Stimulated activated CD4-positive, alpha-beta T cell treated with anti-CD3 and anti-CD28 coated beads, TNF-alpha, amount 100 ng/mL, for 1 hour (primary cell): ENCODE results near the gene CFI.

ENCODE experiments used
- DNase-seq, 3 donors: peaks; one replicate each; pipeline ENCODE4 v3.0.0-alpha.2; 2020; ENCODE audit warnings: low read depth in 3 of 3, low spot score in 1 of 3

The CFI gene

GRCh38 chr4:109730619-109731545, 70.9 kb downstream of the CFI start:
- no peak for DNase-seq

DNA sequence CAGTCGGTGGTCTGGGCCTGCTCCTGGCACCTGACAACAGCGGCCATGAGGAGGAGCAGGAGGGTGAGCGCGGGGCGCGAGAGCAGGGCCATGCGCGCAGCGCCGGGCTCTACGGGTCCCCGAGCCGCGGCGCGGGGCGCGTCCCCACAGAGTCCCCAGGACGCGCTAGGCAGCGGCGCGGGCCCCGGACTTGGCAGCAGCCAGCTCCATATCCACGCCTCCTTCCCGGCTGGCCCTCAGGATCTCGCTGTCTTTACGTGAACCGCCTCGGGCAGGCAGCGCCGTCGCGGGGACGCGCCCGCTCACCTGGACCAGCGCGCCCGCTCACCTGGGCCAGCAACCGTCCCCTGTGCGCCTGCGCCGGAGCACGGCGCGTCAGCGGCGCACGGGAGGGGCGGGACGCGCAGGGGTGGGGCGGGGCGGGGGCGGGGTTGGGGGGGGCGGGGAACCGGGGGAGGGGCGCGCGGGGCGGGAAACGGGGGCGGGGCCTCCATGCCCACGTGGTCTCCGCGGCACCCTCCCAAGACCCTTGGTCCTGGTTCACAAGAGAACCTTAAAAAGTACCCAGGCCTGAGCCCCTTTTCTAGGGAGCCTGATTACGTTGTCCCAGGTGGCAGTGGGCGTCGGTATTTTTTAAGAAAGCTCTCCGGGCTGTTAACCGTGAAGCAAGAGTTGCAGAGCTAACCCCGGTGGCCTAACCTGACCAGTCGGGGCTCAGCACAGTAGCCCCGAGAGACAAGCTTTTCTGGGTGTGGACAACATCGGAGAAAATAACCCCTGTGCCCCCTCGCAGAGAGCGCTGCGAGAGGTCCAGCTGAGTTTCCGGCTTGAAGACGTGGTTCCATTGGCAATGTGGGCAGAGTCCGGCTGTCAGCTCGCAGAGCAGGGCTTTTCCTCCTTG, 71.8 kb downstream of the CFI start, which contains the start of gene PLA2G12A:
Gene PLA2G12A (minus strand): TSS at position 353 of the 901 bp plus-strand sequence. CDS start 261 bp downstream, at position 92.
- peak; percentile 54 to 68 (median 65) for DNase-seq

- no peak for DNase-seq
Measured at GRCh38 chr4:109729117-109729717, 72.6 kb downstream of the CFI start.

DNA sequence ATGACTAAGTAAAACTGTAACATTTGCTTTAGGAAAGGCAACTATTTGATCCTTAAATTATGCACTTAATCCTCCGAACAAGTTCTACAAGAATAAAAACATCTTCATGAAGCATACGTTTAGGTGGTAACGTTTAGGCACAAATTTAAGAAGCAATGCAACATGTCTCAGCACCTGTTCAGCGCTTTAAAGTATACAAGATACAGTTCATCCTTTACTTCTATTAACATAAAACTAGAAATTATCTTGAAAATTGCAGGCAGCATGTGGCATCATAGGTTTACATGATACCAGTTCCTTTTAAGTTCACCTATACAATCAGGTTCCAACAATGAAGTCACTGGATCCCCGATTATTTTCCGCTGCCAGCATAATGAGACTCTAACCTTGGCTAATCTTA, 73.4 kb downstream of the CFI start:
- no peak for DNase-seq

GRCh38 chr4:109723110-109723509, 78.7 kb downstream of the CFI start:
- DNase-seq: no peak

GRCh38 chr4:109722357-109722756, 79.4 kb downstream of the CFI start:
- DNase-seq: no peak

GRCh38 chr4:109721033-109721432, 80.8 kb downstream of the CFI start:
- DNase-seq: no peak

- no peak for DNase-seq
Measured at GRCh38 chr4:109719604-109720003, 82.2 kb downstream of the CFI start.

GRCh38 chr4:109718759-109719158, 83.0 kb downstream of the CFI start:
- no peak for DNase-seq

- DNase-seq: no peak
Measured at GRCh38 chr4:109713500-109713899, 88.3 kb downstream of the CFI start.

DNA sequence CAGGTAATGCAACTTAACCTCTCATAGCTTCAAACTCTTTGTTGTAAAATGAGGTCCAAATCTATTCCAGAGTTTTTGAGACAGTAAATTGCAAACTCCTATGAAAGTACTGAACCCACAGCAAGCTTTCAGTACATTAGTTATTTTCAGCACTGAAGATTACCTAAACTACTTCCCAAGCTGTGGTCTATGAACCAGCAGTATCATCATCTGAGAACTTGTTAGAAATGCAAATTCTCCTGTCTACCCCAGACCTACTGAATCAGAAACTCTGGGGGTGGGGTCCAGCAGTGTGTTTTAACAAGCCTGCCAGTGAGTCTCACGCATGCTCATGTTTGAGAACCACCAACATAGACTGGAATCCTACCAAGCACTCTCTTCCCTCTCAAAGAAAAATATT, 92.8 kb downstream of the CFI start:
- no peak for DNase-seq

DNA sequence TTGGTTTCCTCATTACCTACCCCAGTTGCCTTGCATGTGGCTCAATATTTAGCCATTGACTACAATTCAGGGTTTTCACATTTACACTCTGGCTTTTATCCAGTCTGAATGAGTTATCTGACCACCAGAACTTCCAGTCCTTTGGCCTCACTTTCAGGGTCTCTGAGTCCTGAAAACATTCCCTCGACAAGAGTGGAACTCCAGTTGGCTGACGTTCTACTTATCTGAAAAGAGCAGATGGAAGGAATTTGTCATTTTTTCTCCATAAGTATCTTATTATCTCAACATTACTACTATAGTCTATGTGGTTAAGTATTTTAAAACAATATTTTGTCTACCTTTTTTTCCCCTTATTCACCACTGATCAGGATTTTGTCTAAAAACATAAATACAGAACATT, 93.4 kb downstream of the CFI start:
- DNase-seq: no peak

- DNase-seq: no peak
Measured at GRCh38 chr4:109703664-109704361, 98.0 kb downstream of the CFI start.

DNA sequence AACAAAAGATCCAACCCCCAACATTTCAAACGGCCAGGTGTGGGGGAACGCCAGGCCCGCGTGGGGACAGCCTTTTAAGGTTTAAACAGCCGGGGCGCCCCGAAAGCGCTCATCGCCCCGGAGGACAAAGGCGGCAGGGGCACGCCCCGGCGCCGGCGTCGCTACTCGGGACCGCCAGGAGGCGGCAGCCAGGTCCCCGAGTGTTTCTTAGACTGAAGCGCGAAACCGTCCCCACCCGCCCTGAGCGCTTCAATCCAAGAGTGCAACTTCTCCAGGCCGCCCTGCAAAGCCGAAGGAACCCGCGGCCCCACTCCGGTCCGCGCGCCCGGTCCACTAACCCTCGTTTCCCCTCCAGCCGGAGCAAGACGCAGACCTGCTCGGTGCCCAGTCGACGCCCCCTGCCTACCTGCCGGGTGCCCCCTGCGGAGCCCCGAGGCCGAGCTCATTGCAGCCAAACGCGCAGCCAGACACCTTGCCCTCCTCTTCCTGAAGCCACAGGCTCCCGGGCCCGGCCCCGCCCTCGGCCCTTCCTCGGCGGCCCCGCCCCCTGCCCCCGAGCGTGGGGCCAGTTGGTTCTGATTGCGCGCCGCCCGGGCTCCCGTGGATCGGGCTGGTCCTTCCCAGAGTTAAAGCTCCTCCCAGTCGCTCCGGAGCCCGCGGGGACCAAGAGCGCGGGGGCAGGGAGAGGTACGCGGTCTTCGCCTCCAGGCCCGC, 98.7 kb downstream of the CFI start, which contains the start of gene CASP6:
Gene CASP6 (minus strand): TSS at position 496 of the 714 bp plus-strand sequence. CDS start 50 bp downstream, at position 446.
- peak; percentile 31 to 52 (median 46) for DNase-seq

- DNase-seq: no peak
Measured at GRCh38 chr4:109701566-109702410, 100.0 kb downstream of the CFI start.

DNA sequence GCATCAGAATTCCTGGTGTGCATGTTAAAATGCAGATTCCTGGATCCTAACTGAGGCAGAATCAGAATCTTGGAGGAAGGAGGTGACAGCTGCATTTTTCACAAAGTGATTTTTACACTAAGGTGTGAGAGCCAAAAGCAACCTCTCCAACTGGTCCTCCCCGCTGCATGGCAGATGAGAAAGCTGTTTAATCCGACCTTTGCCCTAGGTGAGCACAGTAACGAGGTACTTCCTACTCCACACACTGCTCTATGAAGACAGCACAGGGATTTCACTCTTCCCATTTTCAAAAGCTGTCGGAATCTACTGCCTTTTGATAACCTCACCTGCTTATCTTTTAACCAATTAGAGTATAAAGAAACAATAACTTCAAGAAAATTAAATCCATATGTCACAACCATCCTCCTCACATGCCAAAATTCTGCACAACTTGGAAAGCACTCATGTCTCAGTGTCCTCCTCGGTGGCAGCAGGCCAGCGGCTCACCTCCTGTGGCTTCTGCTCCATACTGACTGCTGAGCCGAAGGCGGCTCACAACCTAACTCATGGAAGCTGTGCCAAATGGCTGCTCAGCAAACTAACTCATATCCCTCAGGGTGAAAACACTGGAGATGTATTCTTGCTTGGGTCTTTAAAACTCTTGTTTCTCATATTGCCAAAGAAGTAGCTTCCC, 102.1 kb downstream of the CFI start:
- no peak for DNase-seq

DNA sequence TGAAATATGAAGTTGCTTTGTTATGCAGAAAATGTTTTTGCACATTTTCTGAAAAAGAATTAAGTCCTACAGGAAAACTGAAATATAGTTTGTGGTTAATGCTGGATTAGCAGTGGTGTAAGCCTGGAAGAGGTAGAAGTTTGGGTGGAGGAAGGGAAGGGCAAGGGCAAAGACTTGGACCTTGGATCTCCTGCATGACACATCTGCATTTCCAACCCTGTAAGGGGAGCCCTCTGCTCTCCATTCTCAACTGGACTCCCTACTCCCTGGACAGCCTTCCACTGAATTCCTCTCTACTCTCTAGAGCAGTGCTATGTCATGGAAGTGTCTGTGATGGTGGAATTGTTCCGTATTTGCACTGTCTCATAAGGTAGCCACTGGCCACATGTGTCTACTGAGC, 103.1 kb downstream of the CFI start:
- DNase-seq: no peak

- DNase-seq: no peak
Measured at GRCh38 chr4:109691411-109691920, 110.3 kb downstream of the CFI start.
